PFSK-1 (cell line): ENCODE data around the gene GRID1.

Experiments
- FOXP2 ChIP-seq: optimal IDR thresholded peaks from 2 replicates; pipeline ENCODE3; 2011; ENCODE audit warnings: borderline replicate concordance, control low read depth, inconsistent platforms; ENCODE audit not compliant: insufficient read depth; ENCODE audit errors: extremely low read length, extremely low read depth
- POLR2AphosphoS5 ChIP-seq: IDR thresholded peaks from 2 replicates; pipeline ENCODE4 v1.6.1; 2012; ENCODE audit warnings: low read depth, mild to moderate bottlenecking, control low read depth, low read length, moderate library complexity
- REST ChIP-seq, 2 experiments: IDR thresholded peaks; 2 replicates each; pipeline versions ENCODE4 v1.6.1 to v1.8.0; 2011 to 2012; ENCODE audit warnings: low read depth in 2 of 2, low read length in 2 of 2, control low read depth in 1 of 2, inconsistent platforms in 1 of 2, mild to moderate bottlenecking in 1 of 2, moderate library complexity in 1 of 2; ENCODE audit not compliant: insufficient read depth in 1 of 2
- SIN3A ChIP-seq: IDR thresholded peaks from 2 replicates; pipeline ENCODE4 v1.6.1; 2012; ENCODE audit warnings: mild to moderate bottlenecking, low read length, moderate library complexity, borderline replicate concordance; ENCODE audit not compliant: insufficient read depth
- TAF1 ChIP-seq: IDR thresholded peaks from 2 replicates; pipeline ENCODE4 v1.6.1; 2012; ENCODE audit warnings: low read length, control low read depth, borderline replicate concordance; ENCODE audit not compliant: insufficient read depth

Gene GRID1

GRCh38 chr10:86393862-86394455 lies 27.4 kb upstream of the GRID1 start:
- no peak for TF ChIP-seq FOXP2
- no peak for TF ChIP-seq POLR2AphosphoS5
- no peak for TF ChIP-seq REST (IDR thresholded peaks at IDR 0.05; ENCODE audit: insufficient read depth in 1 of 2, low read depth in 2 of 2, low read length in 2 of 2)

GRCh38 chr10:86393362-86393761 lies 26.8 kb upstream of the GRID1 start:
- TF ChIP-seq REST (IDR thresholded peaks at IDR 0.05; ENCODE audit: insufficient read depth in 1 of 2, low read depth in 2 of 2, low read length in 2 of 2): no peak
- TF ChIP-seq SIN3A: no peak
- TF ChIP-seq TAF1: no peak
- no peak for TF ChIP-seq FOXP2
- TF ChIP-seq POLR2AphosphoS5: no peak

- TF ChIP-seq TAF1: no peak
- no peak for TF ChIP-seq FOXP2
- TF ChIP-seq POLR2AphosphoS5: no peak
- TF ChIP-seq REST (IDR thresholded peaks at IDR 0.05; ENCODE audit: insufficient read depth in 1 of 2, low read depth in 2 of 2, low read length in 2 of 2): no peak
- TF ChIP-seq SIN3A: no peak
These were observed 26.1 kb upstream of the GRID1 start for GRCh38 chr10:86392723-86393094.

GRCh38 chr10:86391986-86392722 lies 25.6 kb upstream of the GRID1 start:
- TF ChIP-seq TAF1 (no peak), POLR2AphosphoS5 (no peak), REST (IDR thresholded peaks at IDR 0.05; ENCODE audit: insufficient read depth in 1 of 2, low read depth in 2 of 2, low read length in 2 of 2) (no peak), FOXP2 (no peak), SIN3A (no peak)
